Nephron progenitor cell (in vitro differentiated cells): ENCODE measurements around the gene LRRC8C.

Source experiments
- DNase-seq: peaks from one replicate; pipeline ENCODE4 v3.0.0; 2021
- H3K27ac Mint-ChIP-seq: 2 replicates; pipeline ENCODE4 v1.8.0; 2021; ENCODE audit warnings: mild to moderate bottlenecking, moderate library complexity, mixed read lengths
- H3K27me3 Mint-ChIP-seq: 2 replicates; pipeline ENCODE4 v1.8.0; 2021; ENCODE audit warnings: mild to moderate bottlenecking, low read depth, mixed read lengths; ENCODE audit not compliant: poor library complexity
- H3K36me3 Mint-ChIP-seq: 2 replicates; pipeline ENCODE4 v1.8.0; 2021; ENCODE audit warnings: low read depth, mixed read lengths
- H3K4me1 Mint-ChIP-seq: 2 replicates; pipeline ENCODE4 v1.8.0; 2021; ENCODE audit warnings: mixed read lengths
- H3K4me3 Mint-ChIP-seq: 2 replicates; pipeline ENCODE4 v1.8.0; 2021; ENCODE audit warnings: mild to moderate bottlenecking, moderate library complexity, mixed read lengths
- H3K9me3 Mint-ChIP-seq: 2 replicates; pipeline ENCODE4 v1.8.0; 2021; ENCODE audit warnings: mild to moderate bottlenecking, moderate library complexity, mixed read lengths
- CTCF ChIP-seq: fragments of 200-600 bp; sonication (generic); IDR thresholded peaks from 2 replicates; pipeline ENCODE4 v1.5.0; 2021; ENCODE audit warnings: antibody characterized with exemption

Gene LRRC8C

GRCh38 chr1:89632657-89633247 is at the start of gene LRRC8C:
Gene LRRC8C (plus strand): TSS chr1:89633120. CDS start chr1:89686474, 53,354 bp downstream.
- no peaks in the 10 kb centered on the region for H3K36me3 Mint-ChIP-seq
- TF ChIP-seq CTCF: no peak
- no peaks in the 10 kb centered on the region for H3K9me3 Mint-ChIP-seq
- peaks cover 24% of the 10 kb centered on the region for H3K4me1 Mint-ChIP-seq
- H3K4me3 Mint-ChIP-seq: peak within 1 kb of the TSS; percentile 91
- H3K27ac Mint-ChIP-seq: no peak within 1 kb of the TSS
- H3K27me3 Mint-ChIP-seq: peaks cover 35% of the 10 kb centered on the region
- DNase-seq: peak; percentile 91

- no peak for TF ChIP-seq CTCF
- Mint-ChIP-seq H3K27ac (no peak overlapping the region), H3K36me3 (peaks cover 41% of the 10 kb centered on the region), H3K9me3 (no peaks in the 10 kb centered on the region), H3K4me1 (no peaks in the 10 kb centered on the region), H3K27me3 (no peaks in the 10 kb centered on the region), H3K4me3 (no peak overlapping the region)
- DNase-seq: no peak
Measured at GRCh38 chr1:89584211-89584610, 48.7 kb upstream of the LRRC8C start.

- H3K36me3 Mint-ChIP-seq: peaks cover 41% of the 10 kb centered on the region
Measured at GRCh38 chr1:89584781-89585180, 48.1 kb upstream of the LRRC8C start.

GRCh38 chr1:89587729-89588161 is 45.2 kb upstream of the LRRC8C start:
- no peak for TF ChIP-seq CTCF
- peaks cover 21% of the 10 kb centered on the region for H3K36me3 Mint-ChIP-seq
- H3K9me3 Mint-ChIP-seq: no peaks in the 10 kb centered on the region
- H3K4me3 Mint-ChIP-seq: no peak overlapping the region
- no peaks in the 10 kb centered on the region for H3K27me3 Mint-ChIP-seq
- no peak overlapping the region for H3K27ac Mint-ChIP-seq
- H3K4me1 Mint-ChIP-seq: no peaks in the 10 kb centered on the region
- no peak for DNase-seq

More at GRCh38 chr1:89584781-89585180, 48.1 kb upstream of the LRRC8C start:
- TF ChIP-seq CTCF: no peak
- Mint-ChIP-seq H3K9me3 (no peaks in the 10 kb centered on the region), H3K27me3 (no peaks in the 10 kb centered on the region), H3K4me1 (no peaks in the 10 kb centered on the region), H3K4me3 (no peak overlapping the region), H3K27ac (no peak overlapping the region)
- DNase-seq: no peak

GRCh38 chr1:89588480-89588879 is 44.4 kb upstream of the LRRC8C start:
- Mint-ChIP-seq H3K4me3 (no peak overlapping the region), H3K9me3 (no peaks in the 10 kb centered on the region), H3K27ac (no peak overlapping the region), H3K4me1 (no peaks in the 10 kb centered on the region), H3K36me3 (peaks cover 15% of the 10 kb centered on the region), H3K27me3 (no peaks in the 10 kb centered on the region)
- TF ChIP-seq CTCF: no peak
- no peak for DNase-seq

- no peaks in the 10 kb centered on the region for H3K4me1 Mint-ChIP-seq
- peaks cover 10% of the 10 kb centered on the region for H3K36me3 Mint-ChIP-seq
- H3K4me3 Mint-ChIP-seq: no peak overlapping the region
- TF ChIP-seq CTCF: no peak
- no peaks in the 10 kb centered on the region for H3K9me3 Mint-ChIP-seq
- H3K27ac Mint-ChIP-seq: no peak overlapping the region
- H3K27me3 Mint-ChIP-seq: no peaks in the 10 kb centered on the region
- no peak for DNase-seq
Measured at GRCh38 chr1:89589515-89589914, 43.4 kb upstream of the LRRC8C start.
